Endothelial cell of umbilical vein (primary cell): ENCODE data around the gene ACMSD.

ENCODE experiments used
- EZH2 ChIP-seq: IDR thresholded peaks from 2 replicates; pipeline ENCODE4 v1.6.1; 2012; ENCODE audit warnings: borderline replicate concordance, low read depth, mild to moderate bottlenecking, moderate library complexity, low read length, inconsistent platforms; ENCODE audit not compliant: severe bottlenecking
- FOS ChIP-seq: IDR thresholded peaks from 2 replicates; pipeline ENCODE4 v1.6.1; 2011; ENCODE audit warnings: mild to moderate bottlenecking, low read length, moderate library complexity, borderline replicate concordance; ENCODE audit not compliant: insufficient read depth
- GATA2 ChIP-seq: IDR thresholded peaks from 2 replicates; pipeline ENCODE4 v1.7.0; 2011; ENCODE audit warnings: low read depth, mild to moderate bottlenecking, moderate library complexity, mixed read lengths, low read length; ENCODE audit not compliant: insufficient read length, insufficient read depth
- JUN ChIP-seq: IDR thresholded peaks from 2 replicates; pipeline ENCODE4 v1.6.1; 2011; ENCODE audit warnings: borderline replicate concordance, low read depth; ENCODE audit not compliant: insufficient read length, insufficient read depth
- MYC ChIP-seq: IDR thresholded peaks from one replicate; pipeline ENCODE4 v1.6.1; 2011; ENCODE audit warnings: mild to moderate bottlenecking, low read depth, low read length
- POLR2A ChIP-seq: IDR thresholded peaks from 2 replicates; pipeline ENCODE4 v1.6.1; 2012; ENCODE audit warnings: low read depth, mild to moderate bottlenecking, control low read depth, low read length
- POLR2AphosphoS5 ChIP-seq: IDR thresholded peaks from 2 replicates; pipeline ENCODE4 v1.6.1; 2012; ENCODE audit warnings: low read depth, mild to moderate bottlenecking, control low read depth, low read length, moderate library complexity; ENCODE audit not compliant: insufficient read depth
- TF ChIP-seq, protein P1 (sequence below), 2 donors: IDR thresholded peaks; 1 replicate in 1 of 2; 2 replicates in 1 of 2; pipeline ENCODE4 v1.5.1; 2011; ENCODE audit warnings: low read length in 2 of 2, mild to moderate bottlenecking in 2 of 2, moderate library complexity in 2 of 2, control low read depth in 1 of 2, inconsistent platforms in 1 of 2, low read depth in 1 of 2; ENCODE audit not compliant: insufficient read depth in 1 of 2; ENCODE audit errors: extremely low read depth in 1 of 2
- TF ChIP-seq, protein P2 (sequence below): IDR thresholded peaks from 2 replicates; pipeline ENCODE4 v1.6.1; 2011; ENCODE audit not compliant: insufficient read depth, insufficient read length

DNA sequence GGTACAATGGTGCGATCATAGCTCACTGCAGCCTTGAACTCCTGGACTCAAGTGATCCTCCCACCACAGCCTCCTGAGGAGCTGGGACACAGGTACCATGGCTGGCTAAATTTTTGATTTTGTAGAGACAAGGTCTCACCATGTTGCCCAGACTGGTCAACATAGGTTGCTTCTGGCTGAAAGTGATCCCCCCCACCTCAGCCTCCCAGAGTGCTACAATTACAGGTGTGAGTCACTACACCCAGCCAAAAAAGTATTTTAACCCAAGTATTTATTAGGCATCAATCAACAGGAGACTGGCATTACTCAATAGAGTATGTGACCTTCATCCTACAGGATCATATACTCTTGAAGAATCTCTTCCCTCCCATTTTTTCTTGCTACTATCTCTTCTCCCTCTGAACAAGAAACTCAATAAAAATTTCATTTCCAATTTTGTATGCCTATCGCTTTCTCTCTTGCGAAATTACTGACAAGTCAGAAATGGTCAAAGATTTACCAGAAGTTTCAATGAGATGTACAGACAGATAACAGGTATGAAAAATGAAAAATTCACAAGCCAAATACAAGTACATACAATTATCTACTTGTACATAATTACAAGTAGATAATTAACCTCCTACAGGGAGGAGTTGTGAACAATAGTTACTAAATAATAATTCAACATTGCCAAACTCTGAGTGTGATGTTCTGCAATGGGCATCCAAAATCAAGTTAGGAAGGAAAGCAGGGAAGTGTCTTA, 45.3 kb downstream of the ACMSD start:
- TF ChIP-seq, protein P1, sequence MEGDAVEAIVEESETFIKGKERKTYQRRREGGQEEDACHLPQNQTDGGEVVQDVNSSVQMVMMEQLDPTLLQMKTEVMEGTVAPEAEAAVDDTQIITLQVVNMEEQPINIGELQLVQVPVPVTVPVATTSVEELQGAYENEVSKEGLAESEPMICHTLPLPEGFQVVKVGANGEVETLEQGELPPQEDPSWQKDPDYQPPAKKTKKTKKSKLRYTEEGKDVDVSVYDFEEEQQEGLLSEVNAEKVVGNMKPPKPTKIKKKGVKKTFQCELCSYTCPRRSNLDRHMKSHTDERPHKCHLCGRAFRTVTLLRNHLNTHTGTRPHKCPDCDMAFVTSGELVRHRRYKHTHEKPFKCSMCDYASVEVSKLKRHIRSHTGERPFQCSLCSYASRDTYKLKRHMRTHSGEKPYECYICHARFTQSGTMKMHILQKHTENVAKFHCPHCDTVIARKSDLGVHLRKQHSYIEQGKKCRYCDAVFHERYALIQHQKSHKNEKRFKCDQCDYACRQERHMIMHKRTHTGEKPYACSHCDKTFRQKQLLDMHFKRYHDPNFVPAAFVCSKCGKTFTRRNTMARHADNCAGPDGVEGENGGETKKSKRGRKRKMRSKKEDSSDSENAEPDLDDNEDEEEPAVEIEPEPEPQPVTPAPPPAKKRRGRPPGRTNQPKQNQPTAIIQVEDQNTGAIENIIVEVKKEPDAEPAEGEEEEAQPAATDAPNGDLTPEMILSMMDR (IDR thresholded peaks at IDR 0.05; ENCODE audit: extremely low read depth in 1 of 2, insufficient read depth in 1 of 2, low read depth in 1 of 2, low read length in 2 of 2) = no peak
- TF ChIP-seq EZH2 (no peak), POLR2AphosphoS5 (no peak), POLR2A (no peak), GATA2 (no peak), FOS (no peak), MYC (no peak), JUN (no peak)
- TF ChIP-seq, protein P2, sequence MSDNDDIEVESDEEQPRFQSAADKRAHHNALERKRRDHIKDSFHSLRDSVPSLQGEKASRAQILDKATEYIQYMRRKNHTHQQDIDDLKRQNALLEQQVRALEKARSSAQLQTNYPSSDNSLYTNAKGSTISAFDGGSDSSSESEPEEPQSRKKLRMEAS = no peak
